Spleen (tissue), 7 donors: ENCODE results near the gene LIMD2.

ENCODE experiments used
- CTCF ChIP-seq, 11 experiments: fragments of 200-600 bp in 7 of 11; fragments of 450-650 bp in 4 of 11; sonication (generic) in 4 of 11; IDR thresholded peaks in 8 of 11; conservative IDR thresholded peaks in 3 of 11; 1 replicate in 7 of 11; 2 replicates in 4 of 11; pipeline versions ENCODE4 v1.4.0 to v1.8.0; 2016 to 2021; ENCODE audit warnings: antibody characterized with exemption in 11 of 11, inconsistent platforms in 4 of 11, mild to moderate bottlenecking in 1 of 11
- POLR2A ChIP-seq, 3 donors: fragments of 450-650 bp; IDR thresholded peaks; one replicate each; pipeline ENCODE4 v1.5.1; 2017; ENCODE audit warnings: antibody characterized with exemption in 3 of 3, mild to moderate bottlenecking in 1 of 3
- donor health status: DM: no; HTN: no; CAD: no; lungs with moderate emphysema.
- donor health status: DM: no; HTN: no; CAD: no.
- donor health status: DM: no; HTN: no; CAD: no.

DNA sequence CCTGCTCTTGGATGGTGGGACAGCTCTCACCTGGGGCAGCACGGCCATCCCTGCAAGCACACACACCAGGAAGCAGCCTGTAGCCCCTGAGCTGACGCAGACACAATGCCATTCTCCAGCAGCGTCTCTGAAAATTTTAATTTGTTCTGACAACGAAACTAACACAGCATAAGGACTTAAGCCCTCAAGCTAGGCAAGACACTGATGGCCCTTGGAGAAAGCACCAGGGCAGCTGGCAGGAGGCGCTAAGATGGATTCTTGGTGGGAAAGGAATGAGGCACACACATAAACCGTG is 2.7 kb upstream of the LIMD2 start:
- no peak for TF ChIP-seq CTCF (IDR thresholded peaks at IDR 0.05 in 8 of 11, conservative IDR thresholded peaks at IDR 0.05 in 3 of 11)
- no peak for TF ChIP-seq POLR2A (IDR thresholded peaks at IDR 0.05)
